ES-I3 (cell line): ENCODE measurements around the gene MYCL.

Experiments
- H3K36me3 ChIP-seq: 2 replicates; pipeline ENCODE4 v1.6.1; 2013; ENCODE audit warnings: mild to moderate bottlenecking, low read length, control low read depth, moderate library complexity; ENCODE audit not compliant: insufficient read depth
- H3K4me1 ChIP-seq: 2 replicates; pipeline ENCODE4 v1.6.1; 2013; ENCODE audit warnings: mild to moderate bottlenecking, control low read depth, low read length; ENCODE audit not compliant: insufficient read depth
- H3K9ac ChIP-seq: 2 replicates; pipeline ENCODE4 v1.6.1; 2013; ENCODE audit warnings: low read depth, mild to moderate bottlenecking, low read length, moderate library complexity
- H3K9me3 ChIP-seq: 2 replicates; pipeline ENCODE4 v1.6.1; 2013; ENCODE audit warnings: mild to moderate bottlenecking, low read length, moderate library complexity; ENCODE audit not compliant: control insufficient read depth, insufficient read depth

The MYCL gene

GRCh38 chr1:39858315-39858714 lies 43.4 kb downstream of the MYCL start:
- Histone ChIP-seq H3K36me3 (no peaks in the 10 kb centered on the region), H3K9ac (no peak overlapping the region), H3K9me3 (no peaks in the 10 kb centered on the region)

GRCh38 chr1:39857126-39857878 lies 44.4 kb downstream of the MYCL start:
- Histone ChIP-seq H3K4me1 (no peaks in the 10 kb centered on the region), H3K9me3 (no peaks in the 10 kb centered on the region), H3K9ac (no peak overlapping the region), H3K36me3 (no peaks in the 10 kb centered on the region)

More at GRCh38 chr1:39858315-39858714, 43.4 kb downstream of the MYCL start:
- H3K4me1 ChIP-seq, result no peaks in the 10 kb centered on the region

GRCh38 chr1:39854738-39855137 lies 47.0 kb downstream of the MYCL start:
- Histone ChIP-seq H3K9me3 (no peaks in the 10 kb centered on the region), H3K4me1 (no peaks in the 10 kb centered on the region), H3K36me3 (peaks cover 2% of the 10 kb centered on the region; the same call in 1 of the 2 replicates), H3K9ac (no peak overlapping the region)

GRCh38 chr1:39854314-39854713 lies 47.4 kb downstream of the MYCL start:
- no peak overlapping the region for H3K9ac ChIP-seq
- peaks cover 6% of the 10 kb centered on the region; the same call in 1 of the 2 replicates for H3K36me3 ChIP-seq
- no peaks in the 10 kb centered on the region for H3K9me3 ChIP-seq
- no peaks in the 10 kb centered on the region for H3K4me1 ChIP-seq

- Histone ChIP-seq H3K4me1 (no peaks in the 10 kb centered on the region), H3K36me3 (peaks cover 6% of the 10 kb centered on the region; the same call in 1 of the 2 replicates), H3K9ac (no peak overlapping the region), H3K9me3 (no peaks in the 10 kb centered on the region)
These were observed 48.8 kb downstream of the MYCL start for GRCh38 chr1:39852876-39853275.

- H3K4me1 ChIP-seq, result no peaks in the 10 kb centered on the region
- H3K9ac ChIP-seq, result no peak overlapping the region
- H3K36me3 ChIP-seq, result peaks cover 6% of the 10 kb centered on the region; the same call in 1 of the 2 replicates
- no peaks in the 10 kb centered on the region for H3K9me3 ChIP-seq
These were observed 49.4 kb downstream of the MYCL start for GRCh38 chr1:39852214-39852791.

GRCh38 chr1:39850606-39851216 lies 51.0 kb downstream of the MYCL start:
- H3K36me3 ChIP-seq, result peaks cover 13% of the 10 kb centered on the region; the same call in 1 of the 2 replicates
- H3K9me3 ChIP-seq, result no peaks in the 10 kb centered on the region
- no peak overlapping the region for H3K9ac ChIP-seq
- H3K4me1 ChIP-seq, result no peaks in the 10 kb centered on the region

GRCh38 chr1:39849203-39849602 lies 52.5 kb downstream of the MYCL start:
- Histone ChIP-seq H3K4me1 (no peaks in the 10 kb centered on the region), H3K9ac (no peak overlapping the region), H3K36me3 (peaks cover 22% of the 10 kb centered on the region), H3K9me3 (no peaks in the 10 kb centered on the region)

- Histone ChIP-seq H3K4me1 (no peaks in the 10 kb centered on the region), H3K9me3 (no peaks in the 10 kb centered on the region), H3K9ac (no peak overlapping the region), H3K36me3 (peaks cover 27% of the 10 kb centered on the region)
These were observed 53.8 kb downstream of the MYCL start for GRCh38 chr1:39847940-39848339.

GRCh38 chr1:39846796-39847195 lies 54.9 kb downstream of the MYCL start:
- peaks cover 30% of the 10 kb centered on the region for H3K36me3 ChIP-seq
- H3K9me3 ChIP-seq, result no peaks in the 10 kb centered on the region
- no peaks in the 10 kb centered on the region for H3K4me1 ChIP-seq
- no peak overlapping the region for H3K9ac ChIP-seq

- no peak overlapping the region for H3K9ac ChIP-seq
- H3K9me3 ChIP-seq, result no peaks in the 10 kb centered on the region
- H3K36me3 ChIP-seq, result peaks cover 36% of the 10 kb centered on the region
- no peaks in the 10 kb centered on the region for H3K4me1 ChIP-seq
These were observed 55.8 kb downstream of the MYCL start for GRCh38 chr1:39845569-39846566.
